GM19099 (cell line): ENCODE measurements around the gene GRB10.

Experiments used
- POLR2A ChIP-seq: IDR thresholded peaks from 3 replicates; pipeline ENCODE4 v1.6.1; 2011; ENCODE audit warnings: low read depth; ENCODE audit not compliant: insufficient read length; ENCODE audit errors: extremely low read depth

Gene GRB10

GRCh38 chr7:50807026-50807730 is 24.5 kb upstream of the GRB10 start:
- no peak for TF ChIP-seq POLR2A

- TF ChIP-seq POLR2A, result no peak
Observed at GRCh38 chr7:50806143-50806542, 23.4 kb upstream of the GRB10 start.

- TF ChIP-seq POLR2A, result no peak
Observed at GRCh38 chr7:50805447-50806125, 22.9 kb upstream of the GRB10 start.

- TF ChIP-seq POLR2A, result no peak
Observed at GRCh38 chr7:50803359-50804337, 21.0 kb upstream of the GRB10 start.

GRCh38 chr7:50801907-50802306 is 19.2 kb upstream of the GRB10 start:
- no peak for TF ChIP-seq POLR2A

- TF ChIP-seq POLR2A, result no peak
Observed at GRCh38 chr7:50799873-50800272, 17.2 kb upstream of the GRB10 start.

- no peak for TF ChIP-seq POLR2A
Observed at GRCh38 chr7:50798126-50798525, 15.4 kb upstream of the GRB10 start.

- no peak for TF ChIP-seq POLR2A
Observed at GRCh38 chr7:50795831-50796230, 13.1 kb upstream of the GRB10 start.

GRCh38 chr7:50795253-50795652 is 12.6 kb upstream of the GRB10 start:
- no peak for TF ChIP-seq POLR2A

GRCh38 chr7:50793947-50794570 is 11.4 kb upstream of the GRB10 start:
- no peak for TF ChIP-seq POLR2A

- no peak for TF ChIP-seq POLR2A
Observed at GRCh38 chr7:50793120-50793946, 10.6 kb upstream of the GRB10 start.

GRCh38 chr7:50792342-50793119 is 9.8 kb upstream of the GRB10 start:
- TF ChIP-seq POLR2A, result no peak

GRCh38 chr7:50791938-50792341 is 9.2 kb upstream of the GRB10 start:
- TF ChIP-seq POLR2A, result no peak
